MM.1S (cell line): ENCODE results near the gene BIVM.

Source experiments
- DNase-seq: peaks from one replicate; pipeline ENCODE4 v3.0.0-alpha.2; 2015
- H2AFZ ChIP-seq: fragments of 300-600 bp; sonication (generic); 2 replicates; pipeline ENCODE4 v1.6.0; 2016; ENCODE audit warnings: antibody characterized with exemption, low read length
- H3F3A ChIP-seq: fragments of 300-600 bp; sonication (generic); 2 replicates; pipeline ENCODE4 v1.6.1; 2016; ENCODE audit warnings: mild to moderate bottlenecking, antibody characterized with exemption, low read length, moderate library complexity, mixed read lengths; ENCODE audit not compliant: insufficient read depth
- H3K27ac ChIP-seq: fragments of 300-600 bp; sonication (generic); 2 replicates; pipeline ENCODE4 v1.5.1; 2016; ENCODE audit warnings: mild to moderate bottlenecking, low read length
- H3K27me3 ChIP-seq: fragments of 300-600 bp; sonication (generic); replicated peaks from 2 replicates; pipeline ENCODE4 v1.6.0; 2016; ENCODE audit warnings: low read length; ENCODE audit not compliant: insufficient read depth
- H3K36me3 ChIP-seq: fragments of 300-600 bp; sonication (generic); replicated peaks from 2 replicates; pipeline ENCODE4 v1.6.1; 2016; ENCODE audit warnings: mild to moderate bottlenecking, low read length, mixed read lengths; ENCODE audit not compliant: insufficient read depth
- H3K4me1 ChIP-seq: fragments of 300-600 bp; sonication (generic); 2 replicates; pipeline ENCODE4 v1.6.1; 2016; ENCODE audit warnings: low read length, mixed read lengths
- H3K4me2 ChIP-seq: fragments of 300-600 bp; sonication (generic); 2 replicates; pipeline ENCODE4 v1.6.0; 2016; ENCODE audit warnings: low read depth, low read length
- H3K4me3 ChIP-seq: fragments of 300-600 bp; sonication (generic); 2 replicates; pipeline ENCODE4 v1.5.1; 2016; ENCODE audit warnings: low read length, mixed read lengths
- H3K79me2 ChIP-seq: fragments of 300-600 bp; sonication (generic); 2 replicates; pipeline ENCODE4 v1.6.1; 2016; ENCODE audit warnings: mixed run types, low read length, mixed read lengths
- H3K9ac ChIP-seq: fragments of 300-600 bp; sonication (generic); 2 replicates; pipeline ENCODE4 v1.6.1; 2016; ENCODE audit warnings: low read length, mixed read lengths
- H3K9me2 ChIP-seq: fragments of 300-600 bp; sonication (generic); replicated peaks from 2 replicates; pipeline ENCODE4 v1.6.1; 2016; ENCODE audit warnings: mild to moderate bottlenecking, low read length, mixed read lengths; ENCODE audit not compliant: insufficient read depth
- H3K9me3 ChIP-seq: fragments of 300-600 bp; sonication (generic); replicated peaks from 2 replicates; pipeline ENCODE4 v1.6.1; 2016; ENCODE audit warnings: mild to moderate bottlenecking, low read length, mixed read lengths; ENCODE audit not compliant: insufficient read depth
- H4K20me1 ChIP-seq: fragments of 300-600 bp; sonication (generic); 2 replicates; pipeline ENCODE4 v1.6.1; 2016; ENCODE audit warnings: mild to moderate bottlenecking, low read length, moderate library complexity, mixed read lengths; ENCODE audit not compliant: insufficient read depth
- CTCF ChIP-seq: fragments of 300-600 bp; sonication (generic); IDR thresholded peaks from 2 replicates; pipeline ENCODE4 v1.5.1; 2016; ENCODE audit warnings: antibody characterized with exemption, low read length, mixed read lengths
- EZH2 ChIP-seq: fragments of 300-600 bp; sonication (generic); optimal IDR thresholded peaks from 2 replicates; pipeline ENCODE3; 2017; ENCODE audit warnings: low read depth, mild to moderate bottlenecking, antibody characterized with exemption, low read length, mixed read lengths
- EZH2phosphoT487 ChIP-seq: fragments of 300-600 bp; sonication (generic); IDR thresholded peaks from 2 replicates; pipeline ENCODE4 v1.6.1; 2018; ENCODE audit warnings: antibody characterized with exemption, low read length

The BIVM gene

GRCh38 chr13:102863590-102863989 is 64.7 kb downstream of the BIVM start:
- Histone ChIP-seq H3K9ac (no peak overlapping the region), H3K9me3 (no peaks in the 10 kb centered on the region), H2AFZ (no peak overlapping the region), H3K4me1 (no peaks in the 10 kb centered on the region), H3K36me3 (peaks cover 18% of the 10 kb centered on the region; the same call in 1 of the 2 replicates), H3K79me2 (no peaks in the 10 kb centered on the region), H3F3A (no peaks in the 10 kb centered on the region), H3K27ac (no peak overlapping the region), H3K4me3 (no peak overlapping the region), H3K4me2 (no peak overlapping the region), H3K27me3 (no peaks in the 10 kb centered on the region), H3K9me2 (no peaks in the 10 kb centered on the region), H4K20me1 (no peaks in the 10 kb centered on the region)
- no peak for TF ChIP-seq CTCF
- DNase-seq: no peak

DNA sequence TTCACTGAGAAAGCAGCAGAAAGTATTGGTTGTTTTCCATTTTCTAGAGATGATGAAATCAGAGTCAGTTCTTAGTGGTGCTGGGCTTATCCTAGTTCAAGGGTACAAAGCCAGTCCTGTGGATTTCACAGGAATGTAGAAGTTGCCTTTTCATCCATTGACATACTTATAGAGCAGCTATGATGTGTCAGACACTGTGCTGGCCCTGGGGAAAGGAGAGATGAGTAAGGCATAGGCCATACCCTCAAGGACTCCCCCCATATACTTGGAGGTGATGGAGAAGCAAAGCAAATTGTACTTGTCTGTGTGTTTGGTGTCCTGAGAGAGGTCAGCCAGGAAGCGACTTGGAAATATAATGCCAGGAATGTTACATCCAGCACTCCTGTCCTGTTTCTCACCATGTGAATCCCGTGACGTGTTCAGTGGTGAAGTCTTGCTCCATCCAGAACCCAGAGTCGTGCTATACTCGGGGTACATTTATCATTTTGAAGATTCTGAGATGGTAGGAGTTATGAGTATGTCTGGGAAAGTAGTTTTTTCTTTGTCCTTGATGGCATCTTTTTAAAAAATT is 69.5 kb downstream of the BIVM start:
- DNase-seq: no peak
- TF ChIP-seq CTCF (no peak), EZH2phosphoT487 (no peak), EZH2 (no peak)
- Histone ChIP-seq H3K4me2 (no peak overlapping the region), H3K9me2 (no peaks in the 10 kb centered on the region), H3K9me3 (no peaks in the 10 kb centered on the region), H2AFZ (no peak overlapping the region), H3K79me2 (no peaks in the 10 kb centered on the region), H3K36me3 (0 out of 2 replicates have a peak, but pooled peaks cover 3% of the 10 kb centered on the region), H3F3A (no peaks in the 10 kb centered on the region), H3K27ac (no peak overlapping the region), H3K4me1 (no peaks in the 10 kb centered on the region), H3K4me3 (no peak overlapping the region), H3K9ac (no peak overlapping the region), H4K20me1 (no peaks in the 10 kb centered on the region), H3K27me3 (no peaks in the 10 kb centered on the region)

- Histone ChIP-seq H3K9ac (no peak overlapping the region), H3K36me3 (0 out of 2 replicates have a peak, but pooled peaks cover 3% of the 10 kb centered on the region), H3K27ac (no peak overlapping the region)
These were observed 71.2 kb downstream of the BIVM start for GRCh38 chr13:102869948-102870676.

More at GRCh38 chr13:102869948-102870676, 71.2 kb downstream of the BIVM start:
- no peak for DNase-seq
- no peaks in the 10 kb centered on the region for H3F3A ChIP-seq
- H3K4me1 ChIP-seq: no peaks in the 10 kb centered on the region
- H3K9me2 ChIP-seq: no peaks in the 10 kb centered on the region
- H3K4me2 ChIP-seq: no peak overlapping the region
- no peak overlapping the region for H2AFZ ChIP-seq
- no peaks in the 10 kb centered on the region for H3K9me3 ChIP-seq
- no peaks in the 10 kb centered on the region for H3K27me3 ChIP-seq
- no peak overlapping the region for H3K4me3 ChIP-seq
- no peak for TF ChIP-seq EZH2phosphoT487
- TF ChIP-seq EZH2: no peak
- TF ChIP-seq CTCF: no peak
- H3K79me2 ChIP-seq: no peaks in the 10 kb centered on the region
- H4K20me1 ChIP-seq: no peaks in the 10 kb centered on the region
